T-helper 22 cell (primary cell): Measurements from ENCODE around the gene SIGLEC12.
"Not testable (repeated sequence)": the region's sequence is repeated elsewhere in the genome, so short reads cannot be mapped to it uniquely, and the experiment has no call there.

ENCODE experiments used
- DNase-seq: peaks from one replicate; pipeline ENCODE4 v3.0.0-alpha.2; 2020; ENCODE audit warnings: low read depth

SIGLEC12 gene

GRCh38 chr19:51458051-51458645, 43.5 kb downstream of the SIGLEC12 start, which contains the start of gene SIGLEC8:
TSS of gene SIGLEC8 (minus strand) at chr19:51458454. CDS start at chr19:51458387, 67 bp downstream.
- no peak for DNase-seq

DNA sequence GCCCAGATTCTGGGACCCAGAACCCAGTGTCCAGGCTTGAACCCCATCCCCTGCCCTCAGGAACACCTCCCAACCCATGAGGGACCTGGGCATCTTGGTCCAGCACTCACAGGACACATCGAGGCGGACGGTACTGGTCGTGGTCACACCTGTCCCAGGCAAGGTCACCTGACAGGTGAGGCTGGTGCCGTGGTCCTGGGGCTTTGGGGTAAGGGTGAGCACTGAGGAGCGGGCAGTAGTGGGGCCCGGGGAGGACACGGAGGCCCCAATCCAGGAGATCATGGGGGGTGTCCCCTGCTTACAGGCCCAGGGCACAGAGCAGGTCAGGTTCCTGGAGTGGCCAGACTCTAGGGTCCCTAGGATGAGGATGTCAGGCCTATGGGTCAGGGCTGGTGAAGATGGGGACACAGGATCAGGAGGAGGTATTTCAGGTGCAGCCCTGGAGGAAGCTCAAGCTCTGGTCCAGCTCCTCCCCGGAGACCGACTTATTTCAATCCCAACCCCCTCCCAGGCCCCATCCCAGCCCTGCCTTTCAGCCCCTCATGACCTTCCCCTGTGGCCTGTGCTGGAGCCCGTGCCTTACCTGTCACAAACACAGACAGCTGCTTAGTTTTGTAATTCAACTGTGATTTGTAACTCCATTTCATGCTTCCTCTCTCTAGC, 44.1 kb downstream of the SIGLEC12 start:
- no peak for DNase-seq

DNA sequence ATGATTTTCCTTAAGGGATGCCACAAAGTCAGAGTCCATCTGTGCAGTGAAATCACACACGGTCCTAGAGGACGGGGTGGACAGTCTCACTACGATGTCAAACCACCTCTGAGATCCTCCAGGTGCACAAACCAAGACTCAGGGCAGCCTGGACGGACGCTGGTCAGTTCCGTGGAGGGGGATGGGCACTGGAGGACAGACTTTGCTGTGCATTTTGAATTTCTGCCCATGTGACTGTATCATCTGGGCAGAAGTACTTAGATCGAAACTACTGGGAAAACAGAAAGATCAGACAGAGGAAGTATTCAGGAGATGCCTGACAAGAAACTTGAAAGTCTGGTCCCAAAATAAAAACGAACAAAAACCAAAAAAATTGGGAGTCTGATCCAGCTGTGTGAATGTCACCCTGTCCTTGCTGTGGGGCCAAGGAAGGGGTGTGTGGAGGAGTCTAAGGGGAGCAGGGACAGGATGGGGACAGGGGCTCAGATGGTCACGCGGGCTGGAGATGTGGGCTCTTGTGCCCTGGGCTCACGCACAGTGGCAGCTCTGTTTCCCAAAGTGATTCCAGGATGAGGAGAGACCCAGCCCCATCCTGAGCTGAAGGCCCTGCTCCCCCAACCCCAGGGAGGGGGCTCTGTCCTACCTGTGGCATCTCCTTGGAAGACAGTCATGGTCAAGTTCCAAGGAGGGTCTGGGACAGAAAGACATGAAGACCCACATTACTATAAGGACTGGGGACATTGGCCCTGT, 44.9 kb downstream of the SIGLEC12 start:
- DNase-seq = no peak

DNA sequence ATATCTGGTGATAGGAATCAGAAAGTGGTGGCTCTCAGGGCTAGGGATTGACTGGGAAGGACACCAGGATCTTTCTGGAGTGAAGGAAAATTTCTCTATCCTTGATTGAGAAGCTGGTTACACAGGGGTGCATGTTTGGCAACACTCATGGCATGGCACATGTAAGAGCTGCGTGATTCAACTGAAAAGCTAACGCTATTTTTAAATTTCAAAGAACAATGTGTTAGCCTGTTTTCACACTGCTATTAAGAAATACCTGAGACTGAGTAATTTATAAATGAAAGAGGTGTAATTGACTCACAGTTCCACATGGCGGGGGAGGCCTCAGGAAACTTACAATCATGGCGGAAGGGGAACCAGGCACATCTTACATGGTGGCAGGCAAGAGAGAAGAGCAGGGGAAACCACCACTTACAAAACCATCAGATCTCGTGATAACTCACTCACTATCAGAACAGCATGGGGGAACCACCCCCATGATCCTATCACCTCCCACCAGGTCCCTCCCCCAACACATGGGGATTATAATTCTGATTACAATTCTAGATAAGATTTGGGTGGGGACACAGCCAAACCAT, 50.8 kb downstream of the SIGLEC12 start:
- DNase-seq = no peak

GRCh38 chr19:51448411-51449016, 53.1 kb downstream of the SIGLEC12 start:
- DNase-seq = no peak

- no peak for DNase-seq
These were observed 53.6 kb downstream of the SIGLEC12 start for GRCh38 chr19:51448011-51448410.

- DNase-seq = not testable (repeated sequence)
These were observed 54.1 kb downstream of the SIGLEC12 start for GRCh38 chr19:51447510-51447909.

GRCh38 chr19:51441410-51442390, 59.9 kb downstream of the SIGLEC12 start:
- DNase-seq = peak; percentile 73
